Liver (tissue), 3 donors: ENCODE measurements around the gene C10orf53.

Source experiments
- CTCF ChIP-seq: fragments of 150-350 bp; IDR thresholded peaks from 2 replicates; pipeline ENCODE4 v1.5.1; 2017; ENCODE audit warnings: improper control_type of control experiment, low read depth, low read length; ENCODE audit not compliant: missing input control
- EGR1 ChIP-seq, 2 donors: IDR thresholded peaks; 2 replicates each; pipeline ENCODE4 v1.6.1; 2016 to 2018; ENCODE audit warnings: antibody characterized with exemption in 2 of 2, low read depth in 2 of 2
- GABPA ChIP-seq, 2 donors: IDR thresholded peaks in 1 of 2; conservative IDR thresholded peaks in 1 of 2; 2 replicates each; pipeline ENCODE4 v1.6.1; 2016; ENCODE audit warnings: antibody characterized with exemption in 2 of 2, mild to moderate bottlenecking in 1 of 2, moderate library complexity in 1 of 2
- NR2F2 ChIP-seq: IDR thresholded peaks from 2 replicates; pipeline ENCODE4 v1.6.1; 2016; ENCODE audit warnings: antibody characterized with exemption
- RAD21 ChIP-seq, 2 donors: IDR thresholded peaks; 2 replicates each; pipeline ENCODE4 v1.6.1; 2016; ENCODE audit warnings: antibody characterized with exemption in 2 of 2, mild to moderate bottlenecking in 2 of 2
- TAF1 ChIP-seq: conservative IDR thresholded peaks from 2 replicates; pipeline ENCODE4 v1.6.1; 2016; ENCODE audit warnings: antibody characterized with exemption, mild to moderate bottlenecking
- YY1 ChIP-seq: IDR thresholded peaks from 2 replicates; pipeline ENCODE4 v1.6.1; 2016; ENCODE audit warnings: antibody characterized with exemption, mild to moderate bottlenecking
- ZBTB33 ChIP-seq: IDR thresholded peaks from 2 replicates; pipeline ENCODE4 v1.6.1; 2016; ENCODE audit warnings: antibody characterized with exemption
- TF ChIP-seq, protein P1 (sequence below): IDR thresholded peaks from 2 replicates; pipeline ENCODE4 v1.6.1; 2016; ENCODE audit warnings: antibody characterized with exemption, mild to moderate bottlenecking
- TF ChIP-seq, protein P2 (sequence below): IDR thresholded peaks from 2 replicates; pipeline ENCODE4 v1.6.1; 2016; ENCODE audit warnings: antibody characterized with exemption
- donor health status: healthy.
- donor health status: healthy.

DNA sequence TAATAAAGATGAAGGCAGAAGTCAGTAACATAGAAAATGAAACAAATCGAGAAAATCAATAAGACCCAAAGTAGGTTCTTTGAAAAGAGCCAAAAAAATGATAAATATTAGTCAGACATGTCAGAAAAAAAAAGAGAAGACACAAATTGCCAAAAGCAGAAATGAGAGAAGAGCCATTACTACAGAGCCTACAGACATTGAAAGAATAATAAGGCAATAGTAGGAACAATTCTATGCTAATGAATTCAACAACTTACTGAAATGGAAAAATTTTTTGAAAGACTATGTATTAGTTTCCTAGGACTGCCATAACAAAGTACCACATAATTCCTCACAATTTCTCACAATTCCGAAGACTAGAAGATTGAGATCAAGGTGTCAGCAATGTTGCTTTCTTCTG, 47.1 kb downstream of the C10orf53 start:
- no peak for TF ChIP-seq CTCF
- no peak for TF ChIP-seq TAF1
- TF ChIP-seq GABPA (IDR thresholded peaks at IDR 0.05 in 1 of 2, conservative IDR thresholded peaks at IDR 0.05 in 1 of 2), result no peak
- no peak for TF ChIP-seq YY1
- TF ChIP-seq RAD21 (IDR thresholded peaks at IDR 0.05), result no peak
- TF ChIP-seq, protein P1, sequence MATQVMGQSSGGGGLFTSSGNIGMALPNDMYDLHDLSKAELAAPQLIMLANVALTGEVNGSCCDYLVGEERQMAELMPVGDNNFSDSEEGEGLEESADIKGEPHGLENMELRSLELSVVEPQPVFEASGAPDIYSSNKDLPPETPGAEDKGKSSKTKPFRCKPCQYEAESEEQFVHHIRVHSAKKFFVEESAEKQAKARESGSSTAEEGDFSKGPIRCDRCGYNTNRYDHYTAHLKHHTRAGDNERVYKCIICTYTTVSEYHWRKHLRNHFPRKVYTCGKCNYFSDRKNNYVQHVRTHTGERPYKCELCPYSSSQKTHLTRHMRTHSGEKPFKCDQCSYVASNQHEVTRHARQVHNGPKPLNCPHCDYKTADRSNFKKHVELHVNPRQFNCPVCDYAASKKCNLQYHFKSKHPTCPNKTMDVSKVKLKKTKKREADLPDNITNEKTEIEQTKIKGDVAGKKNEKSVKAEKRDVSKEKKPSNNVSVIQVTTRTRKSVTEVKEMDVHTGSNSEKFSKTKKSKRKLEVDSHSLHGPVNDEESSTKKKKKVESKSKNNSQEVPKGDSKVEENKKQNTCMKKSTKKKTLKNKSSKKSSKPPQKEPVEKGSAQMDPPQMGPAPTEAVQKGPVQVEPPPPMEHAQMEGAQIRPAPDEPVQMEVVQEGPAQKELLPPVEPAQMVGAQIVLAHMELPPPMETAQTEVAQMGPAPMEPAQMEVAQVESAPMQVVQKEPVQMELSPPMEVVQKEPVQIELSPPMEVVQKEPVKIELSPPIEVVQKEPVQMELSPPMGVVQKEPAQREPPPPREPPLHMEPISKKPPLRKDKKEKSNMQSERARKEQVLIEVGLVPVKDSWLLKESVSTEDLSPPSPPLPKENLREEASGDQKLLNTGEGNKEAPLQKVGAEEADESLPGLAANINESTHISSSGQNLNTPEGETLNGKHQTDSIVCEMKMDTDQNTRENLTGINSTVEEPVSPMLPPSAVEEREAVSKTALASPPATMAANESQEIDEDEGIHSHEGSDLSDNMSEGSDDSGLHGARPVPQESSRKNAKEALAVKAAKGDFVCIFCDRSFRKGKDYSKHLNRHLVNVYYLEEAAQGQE, result no peak
- no peak for TF ChIP-seq EGR1 (IDR thresholded peaks at IDR 0.05; ENCODE audit: low read depth in 2 of 2)
- TF ChIP-seq NR2F2, result no peak
- TF ChIP-seq, protein P2, sequence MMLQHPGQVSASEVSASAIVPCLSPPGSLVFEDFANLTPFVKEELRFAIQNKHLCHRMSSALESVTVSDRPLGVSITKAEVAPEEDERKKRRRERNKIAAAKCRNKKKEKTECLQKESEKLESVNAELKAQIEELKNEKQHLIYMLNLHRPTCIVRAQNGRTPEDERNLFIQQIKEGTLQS, result no peak
- no peak for TF ChIP-seq ZBTB33
